Neural progenitor cell (in vitro differentiated cells): ENCODE results near the gene TUBA3E. TPM values are rescaled to one million over a fixed set of nuclear protein-coding genes. Genes with fewer than 3 reads are reported as not detected.
"Not testable (repeated sequence)": the region's sequence is repeated elsewhere in the genome, so short reads cannot be mapped to it uniquely, and the experiment has no call there.

ENCODE experiments used
- DNase-seq: peaks from one replicate; pipeline ENCODE4 v3.0.0-alpha.2; 2016; ENCODE audit warnings: low spot score
- H2AFZ ChIP-seq: fragments of 200-600 bp; sonication (generic); replicated peaks from 2 replicates; pipeline ENCODE4 v1.6.1; 2016; ENCODE audit warnings: antibody characterized with exemption
- H3F3A ChIP-seq: fragments of 200-600 bp; sonication (generic); 2 replicates; pipeline ENCODE4 v1.6.1; 2016; ENCODE audit warnings: antibody characterized with exemption, low read depth
- H3K27ac ChIP-seq: fragments of 200-600 bp; sonication (generic); 2 replicates; pipeline ENCODE4 v1.5.1; 2016; ENCODE audit warnings: mild to moderate bottlenecking
- H3K27me3 ChIP-seq: fragments of 200-600 bp; sonication (generic); 2 replicates; pipeline ENCODE4 v1.6.1; 2016; ENCODE audit warnings: mild to moderate bottlenecking, moderate library complexity
- H3K36me3 ChIP-seq: fragments of 200-600 bp; sonication (generic); 2 replicates; pipeline ENCODE4 v1.5.1; 2016
- H3K4me1 ChIP-seq: fragments of 200-600 bp; sonication (generic); 2 replicates; pipeline ENCODE4 v1.6.1; 2016; ENCODE audit warnings: mixed run types
- H3K4me2 ChIP-seq: fragments of 200-600 bp; sonication (generic); 2 replicates; pipeline ENCODE4 v1.6.1; 2016
- H3K4me3 ChIP-seq: fragments of 200-600 bp; sonication (generic); 2 replicates; pipeline ENCODE4 v1.5.1; 2016
- H3K79me2 ChIP-seq: fragments of 200-600 bp; sonication (generic); 2 replicates; pipeline ENCODE4 v1.6.1; 2016; ENCODE audit warnings: low read depth
- H3K9ac ChIP-seq: fragments of 200-600 bp; sonication (generic); 2 replicates; pipeline ENCODE4 v1.6.1; 2016
- H3K9me3 ChIP-seq: fragments of 200-600 bp; sonication (generic); 2 replicates; pipeline ENCODE4 v1.5.1; 2016; ENCODE audit warnings: low read depth
- H4K20me1 ChIP-seq: fragments of 200-600 bp; sonication (generic); 2 replicates; pipeline ENCODE4 v1.6.1; 2016; ENCODE audit warnings: low read depth
- H3K27ac Mint-ChIP-seq: 3 replicates; pipeline ENCODE4 v1.8.0; 2021; ENCODE audit warnings: mixed read lengths
- H3K27me3 Mint-ChIP-seq: 2 replicates; pipeline ENCODE4 v1.8.0; 2022; ENCODE audit warnings: low read depth, mild to moderate bottlenecking, inconsistent platforms, moderate library complexity, mixed read lengths; ENCODE audit not compliant: insufficient read depth
- H3K36me3 Mint-ChIP-seq: 3 replicates; pipeline ENCODE4 v1.8.0; 2021; ENCODE audit warnings: mixed read lengths
- H3K4me1 Mint-ChIP-seq: 3 replicates; pipeline ENCODE4 v1.8.0; 2021; ENCODE audit warnings: mixed read lengths
- H3K4me3 Mint-ChIP-seq: 3 replicates; pipeline ENCODE4 v1.8.0; 2021; ENCODE audit warnings: mild to moderate bottlenecking, moderate library complexity, mixed read lengths
- H3K9me3 Mint-ChIP-seq: 3 replicates; pipeline ENCODE4 v1.8.0; 2020; ENCODE audit warnings: mixed read lengths
- EZH2 ChIP-seq: fragments of 200-600 bp; sonication (generic); IDR thresholded peaks from 2 replicates; pipeline ENCODE4 v1.6.1; 2017; ENCODE audit warnings: antibody characterized with exemption, mild to moderate bottlenecking, moderate library complexity
- EZH2phosphoT487 ChIP-seq: fragments of 200-600 bp; sonication (generic); IDR thresholded peaks from 2 replicates; pipeline ENCODE4 v1.6.1; 2017; ENCODE audit warnings: antibody characterized with exemption
- total RNA-seq: library from RNA; depleted of rRNA; stranded (reverse); fragments of >200 nt; gene quantifications from 2 replicates; pipeline ENCODE4 v1.2.3, GENCODE V29; 2015; ENCODE audit warnings: low replicate concordance
- TF ChIP-seq, protein P1 (sequence below): fragments of 200-600 bp; sonication (generic); IDR thresholded peaks from 2 replicates; pipeline ENCODE4 v1.5.1; 2017; ENCODE audit warnings: antibody characterized with exemption, mild to moderate bottlenecking

Gene TUBA3E
- total RNA-seq, 1 donor from 2014 or later, result not detected

DNA sequence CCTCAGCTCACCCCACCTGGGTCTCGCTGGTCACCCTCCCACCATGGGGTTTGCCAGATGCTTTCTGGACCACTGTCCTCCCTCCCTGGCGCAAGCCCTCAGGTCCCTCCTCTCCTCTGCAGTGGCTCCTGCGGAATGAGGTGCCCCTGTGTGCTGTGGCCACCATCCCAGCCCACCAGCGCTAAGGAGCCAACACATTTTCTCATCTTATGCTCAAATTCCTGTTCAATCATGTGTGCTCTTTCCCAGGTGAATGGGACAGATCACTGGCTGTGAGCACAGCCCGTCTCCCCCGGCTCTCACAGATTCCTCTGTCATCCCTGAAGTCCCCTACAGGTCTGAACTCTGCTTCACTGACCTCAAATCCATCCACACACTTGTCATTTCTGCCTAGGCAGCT is 38.1 kb downstream of the TUBA3E start:
- no peak for DNase-seq
- no peaks in the 10 kb centered on the region for H3K27me3 ChIP-seq
- TF ChIP-seq, protein P1, sequence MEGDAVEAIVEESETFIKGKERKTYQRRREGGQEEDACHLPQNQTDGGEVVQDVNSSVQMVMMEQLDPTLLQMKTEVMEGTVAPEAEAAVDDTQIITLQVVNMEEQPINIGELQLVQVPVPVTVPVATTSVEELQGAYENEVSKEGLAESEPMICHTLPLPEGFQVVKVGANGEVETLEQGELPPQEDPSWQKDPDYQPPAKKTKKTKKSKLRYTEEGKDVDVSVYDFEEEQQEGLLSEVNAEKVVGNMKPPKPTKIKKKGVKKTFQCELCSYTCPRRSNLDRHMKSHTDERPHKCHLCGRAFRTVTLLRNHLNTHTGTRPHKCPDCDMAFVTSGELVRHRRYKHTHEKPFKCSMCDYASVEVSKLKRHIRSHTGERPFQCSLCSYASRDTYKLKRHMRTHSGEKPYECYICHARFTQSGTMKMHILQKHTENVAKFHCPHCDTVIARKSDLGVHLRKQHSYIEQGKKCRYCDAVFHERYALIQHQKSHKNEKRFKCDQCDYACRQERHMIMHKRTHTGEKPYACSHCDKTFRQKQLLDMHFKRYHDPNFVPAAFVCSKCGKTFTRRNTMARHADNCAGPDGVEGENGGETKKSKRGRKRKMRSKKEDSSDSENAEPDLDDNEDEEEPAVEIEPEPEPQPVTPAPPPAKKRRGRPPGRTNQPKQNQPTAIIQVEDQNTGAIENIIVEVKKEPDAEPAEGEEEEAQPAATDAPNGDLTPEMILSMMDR, result no peak
- TF ChIP-seq EZH2, result no peak
- no peak for TF ChIP-seq EZH2phosphoT487
- H3F3A ChIP-seq, result no peaks in the 10 kb centered on the region
- no peaks in the 10 kb centered on the region for H3K4me1 ChIP-seq
- H4K20me1 ChIP-seq, result peaks cover 19% of the 10 kb centered on the region
- Mint-ChIP-seq H3K27ac (no peak overlapping the region), H3K4me1 (no peaks in the 10 kb centered on the region), H3K9me3 (no peaks in the 10 kb centered on the region), H3K27me3 (peaks cover 2% of the 10 kb centered on the region), H3K4me3 (no peak overlapping the region), H3K36me3 (peaks cover 5% of the 10 kb centered on the region)
- H3K27ac ChIP-seq, result no peak overlapping the region
- H3K9me3 ChIP-seq, result no peaks in the 10 kb centered on the region
- no peak overlapping the region for H3K4me3 ChIP-seq
- H3K36me3 ChIP-seq, result no peaks in the 10 kb centered on the region
- no peak overlapping the region for H3K9ac ChIP-seq
- H3K79me2 ChIP-seq, result no peaks in the 10 kb centered on the region
- H3K4me2 ChIP-seq, result no peak overlapping the region
- H2AFZ ChIP-seq, result no peak overlapping the region

DNA sequence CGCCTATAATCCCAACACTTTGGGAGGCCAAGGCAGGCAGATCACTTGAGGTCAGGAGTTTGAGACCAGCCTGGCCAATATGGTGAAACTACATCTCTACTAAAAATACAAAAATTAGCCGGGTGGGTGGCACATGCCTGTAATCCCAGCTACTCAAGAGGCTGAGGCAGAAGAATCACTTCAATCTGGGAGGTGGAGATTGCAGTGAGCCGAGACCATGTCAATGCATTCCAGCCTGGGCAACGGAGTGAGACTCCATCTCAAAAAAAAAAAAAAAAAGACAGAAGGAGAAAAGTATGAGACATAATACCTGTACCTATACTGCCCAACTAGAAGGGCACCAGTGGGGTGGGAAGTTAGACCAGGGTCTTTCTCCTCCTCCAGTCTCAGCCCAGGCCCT is 38.9 kb downstream of the TUBA3E start:
- not testable (repeated sequence) for H3K9ac ChIP-seq

DNA sequence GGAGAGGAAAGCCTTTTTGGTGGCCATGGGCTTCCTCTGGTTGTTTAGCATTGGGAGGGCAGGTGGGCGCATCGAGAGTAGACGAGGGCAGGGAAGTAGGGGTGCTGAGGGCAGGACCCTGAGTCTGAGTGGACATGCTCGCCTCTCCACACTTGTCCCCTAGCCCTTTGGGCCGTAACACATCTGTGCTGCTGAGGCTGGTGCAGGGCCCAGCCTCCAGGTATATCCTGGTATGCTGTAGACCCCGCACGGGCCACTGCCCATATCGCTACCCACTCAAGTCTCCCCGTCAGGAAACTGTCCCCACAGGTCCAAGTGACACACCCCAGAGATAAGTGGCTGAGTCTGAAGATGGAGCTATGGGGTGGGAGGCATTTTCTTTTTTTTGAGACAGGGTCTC is 39.6 kb downstream of the TUBA3E start:
- H3K4me2 ChIP-seq, result no peak overlapping the region
- no peaks in the 10 kb centered on the region for H3K27me3 ChIP-seq
- peaks cover 22% of the 10 kb centered on the region for H4K20me1 ChIP-seq
- TF ChIP-seq EZH2 (no peak), EZH2phosphoT487 (no peak)
- TF ChIP-seq, protein P1, result no peak
- no peaks in the 10 kb centered on the region for H3K4me1 Mint-ChIP-seq
- H2AFZ ChIP-seq, result no peak overlapping the region
- no peak overlapping the region for H3K27ac ChIP-seq
- H3K36me3 Mint-ChIP-seq, result peaks cover 2% of the 10 kb centered on the region
- H3K9me3 Mint-ChIP-seq, result no peaks in the 10 kb centered on the region
- no peak overlapping the region for H3K27ac Mint-ChIP-seq
- DNase-seq, result no peak
- H3K36me3 ChIP-seq, result no peaks in the 10 kb centered on the region
- H3K79me2 ChIP-seq, result no peaks in the 10 kb centered on the region
- H3K4me3 Mint-ChIP-seq, result no peak overlapping the region
- H3K9me3 ChIP-seq, result no peaks in the 10 kb centered on the region
- H3K4me1 ChIP-seq, result no peaks in the 10 kb centered on the region
- peaks cover 2% of the 10 kb centered on the region for H3K27me3 Mint-ChIP-seq
- H3K4me3 ChIP-seq, result no peak overlapping the region
- H3F3A ChIP-seq, result no peaks in the 10 kb centered on the region
- no peak overlapping the region for H3K9ac ChIP-seq

More for the DNA sequence above, 38.9 kb downstream of the TUBA3E start:
- not testable (repeated sequence) for H3K9me3 Mint-ChIP-seq, H3K4me3 ChIP-seq, H3K27me3 Mint-ChIP-seq, H3K4me1 ChIP-seq, H3K27ac Mint-ChIP-seq, H3F3A ChIP-seq, H3K4me2 ChIP-seq, H3K4me1 Mint-ChIP-seq, H3K4me3 Mint-ChIP-seq, H3K36me3 Mint-ChIP-seq, H2AFZ ChIP-seq, H3K27ac ChIP-seq, DNase-seq, H3K36me3 ChIP-seq, H3K79me2 ChIP-seq, H3K27me3 ChIP-seq, H3K9me3 ChIP-seq
- peaks cover 22% of the 10 kb centered on the region for H4K20me1 ChIP-seq

DNA sequence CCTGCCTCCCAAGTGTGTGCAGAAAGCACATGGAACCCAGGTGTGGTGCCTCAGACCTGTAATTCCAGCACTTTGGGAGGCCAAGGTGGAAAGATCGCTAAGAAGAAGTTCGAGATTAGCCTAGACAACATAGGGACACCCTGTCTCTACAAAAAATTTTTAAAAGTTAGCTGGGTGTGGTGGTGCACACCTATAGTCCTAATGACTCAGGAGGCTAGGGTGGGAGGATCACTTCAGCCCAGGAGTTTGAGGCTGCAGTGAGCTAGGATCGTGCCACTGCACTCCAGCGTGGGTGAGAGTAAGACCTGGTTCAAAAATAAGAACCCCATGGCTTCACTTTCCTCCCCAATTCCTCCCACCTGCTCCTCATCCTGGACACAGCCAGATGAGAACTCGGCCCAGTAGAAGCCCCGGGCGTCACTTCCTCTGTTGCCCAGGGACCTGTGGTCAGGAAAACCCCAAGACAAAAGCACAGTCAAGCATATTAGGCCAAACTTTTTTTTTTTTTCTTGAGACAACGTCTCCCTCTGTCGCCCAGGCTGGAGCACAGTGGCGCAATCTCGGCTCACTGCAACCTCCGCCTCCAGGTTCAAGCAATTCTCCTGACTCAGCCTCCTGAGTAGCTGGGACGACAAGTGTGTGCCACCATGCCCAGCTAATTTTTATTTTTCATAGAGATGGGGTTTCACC is 40.3 kb downstream of the TUBA3E start:
- peaks cover 22% of the 10 kb centered on the region for H4K20me1 ChIP-seq
- H3K27me3 Mint-ChIP-seq, H3K4me2 ChIP-seq, H3K9ac ChIP-seq, H3K9me3 ChIP-seq, H3K27ac ChIP-seq, H3K4me1 Mint-ChIP-seq, H3K4me3 Mint-ChIP-seq, H3K4me3 ChIP-seq, H3K79me2 ChIP-seq, H3K27me3 ChIP-seq, H3F3A ChIP-seq, H3K27ac Mint-ChIP-seq, H3K9me3 Mint-ChIP-seq, H2AFZ ChIP-seq, H3K36me3 Mint-ChIP-seq, H3K4me1 ChIP-seq, DNase-seq, H3K36me3 ChIP-seq: not testable (repeated sequence)

DNA sequence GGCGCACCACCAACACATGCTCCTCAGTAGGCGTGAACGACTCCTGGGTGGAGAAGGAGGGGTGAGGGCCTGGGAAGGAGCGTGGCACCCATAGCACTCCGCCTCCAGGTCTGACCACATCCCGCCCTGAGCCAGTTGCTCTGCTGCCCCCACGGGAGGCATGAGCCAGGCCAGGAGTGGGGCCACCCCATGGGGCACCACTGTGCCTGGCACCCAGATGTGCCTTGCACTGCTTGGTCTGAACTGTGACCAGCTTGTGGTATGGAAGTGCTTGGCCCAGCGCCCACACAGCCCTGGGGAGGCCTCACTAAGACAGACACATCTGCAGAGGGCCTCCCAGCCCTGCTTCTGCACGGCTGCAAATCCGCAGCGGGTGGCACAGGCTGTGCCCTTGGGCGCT is 40.9 kb downstream of the TUBA3E start:
- peaks cover 22% of the 10 kb centered on the region for H4K20me1 ChIP-seq
- not testable (repeated sequence) for H3F3A ChIP-seq, H3K79me2 ChIP-seq, H3K4me1 Mint-ChIP-seq, H3K27me3 ChIP-seq, H3K4me2 ChIP-seq, H2AFZ ChIP-seq, H3K27ac ChIP-seq, H3K27ac Mint-ChIP-seq, DNase-seq, H3K9me3 Mint-ChIP-seq, H3K36me3 Mint-ChIP-seq, H3K4me3 ChIP-seq, H3K27me3 Mint-ChIP-seq, H3K4me3 Mint-ChIP-seq, H3K4me1 ChIP-seq, H3K9me3 ChIP-seq, H3K9ac ChIP-seq, H3K36me3 ChIP-seq
